Measurements from ENCODE around the gene OR1S2.

DNA sequence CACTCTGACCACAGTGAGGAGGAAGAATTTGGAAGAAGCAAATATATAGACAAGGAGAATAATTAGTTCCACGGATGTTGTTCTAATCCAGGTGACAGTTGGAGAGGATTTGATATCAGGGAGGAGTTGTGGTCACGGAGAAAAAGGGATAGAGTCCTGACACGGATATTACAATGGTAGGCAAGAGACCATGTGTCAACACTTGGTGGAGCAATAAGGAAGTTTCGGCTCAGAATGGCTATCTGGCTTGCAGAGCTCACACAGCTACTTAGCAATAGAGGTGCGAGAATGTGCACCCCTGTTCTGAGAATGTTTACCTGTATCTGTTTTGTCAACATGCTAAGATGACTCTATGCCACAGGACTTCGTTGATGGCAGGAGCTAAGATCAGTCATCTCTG, 25.5 kb downstream of the OR1S2 start:
- TF ChIP-seq POLR2A (IDR thresholded peaks at IDR 0.05; ENCODE audit: low read depth, low read length) (no peak), TAF1 (IDR thresholded peaks at IDR 0.05; ENCODE audit: borderline replicate concordance, low read depth, low read length) (no peak)
